D721Med (cell line): ENCODE results near the gene FKBP5.
"Not testable (repeated sequence)": the region's sequence is repeated elsewhere in the genome, so short reads cannot be mapped to it uniquely, and the experiment has no call there.

Experiments used
- DNase-seq: peaks from one replicate; pipeline ENCODE4 v3.0.0; 2011; ENCODE audit warnings: low spot score; ENCODE audit not compliant: insufficient read length
- FAIRE-seq: peaks from 2 replicates; lab custom pipeline; 2011; peaks lifted over from hg19 to GRCh38; lab: Jason Lieb, UNC
- CTCF ChIP-seq: IDR thresholded peaks from 2 replicates; pipeline ENCODE4 v1.5.1; 2012; ENCODE audit warnings: mild to moderate bottlenecking, control low read depth; ENCODE audit not compliant: insufficient read depth; ENCODE audit errors: missing control alignments

Gene FKBP5

GRCh38 chr6:35602133-35602946, 86.4 kb downstream of the FKBP5 start:
- no peak for TF ChIP-seq CTCF
- DNase-seq (no peak), FAIRE-seq (no peak)

GRCh38 chr6:35601331-35602132, 87.2 kb downstream of the FKBP5 start:
- FAIRE-seq: no peak
- TF ChIP-seq CTCF: no peak
- DNase-seq: no peak

- no peak for DNase-seq
- FAIRE-seq: no peak
- no peak for TF ChIP-seq CTCF
These were observed 88.0 kb downstream of the FKBP5 start for GRCh38 chr6:35600659-35601125.

GRCh38 chr6:35599761-35600658, 88.7 kb downstream of the FKBP5 start:
- no peak for FAIRE-seq
- no peak for TF ChIP-seq CTCF
- DNase-seq: no peak

GRCh38 chr6:35598621-35599020, 90.1 kb downstream of the FKBP5 start:
- not testable (repeated sequence) for FAIRE-seq, DNase-seq

- no peak for FAIRE-seq
- no peak for TF ChIP-seq CTCF
- no peak for DNase-seq
These were observed 92.0 kb downstream of the FKBP5 start for GRCh38 chr6:35596448-35597442.
